Suprapubic skin (tissue), 4 donors: ENCODE results near the gene PCNX4. TPM values are rescaled to one million over a fixed set of nuclear protein-coding genes. Genes with fewer than 3 reads are reported as not detected.

Source experiments
- DNase-seq, 2 donors: peaks; one replicate each; pipeline ENCODE4 v3.0.0-alpha.2; 2019; ENCODE audit warnings: low spot score in 2 of 2
- H3K27ac ChIP-seq: fragments of 200-600 bp; sonication (generic); one replicate; pipeline ENCODE4 v1.5.1; 2019
- H3K27me3 ChIP-seq: fragments of 200-600 bp; sonication (generic); one replicate; pipeline ENCODE4 v1.5.1; 2019
- H3K36me3 ChIP-seq: fragments of 200-600 bp; sonication (generic); one replicate; pipeline ENCODE4 v1.5.1; 2019
- H3K4me1 ChIP-seq: fragments of 200-600 bp; sonication (generic); one replicate; pipeline ENCODE4 v1.5.1; 2019
- H3K4me3 ChIP-seq: fragments of 200-600 bp; sonication (generic); one replicate; pipeline ENCODE4 v1.5.1; 2019; ENCODE audit warnings: mild to moderate bottlenecking
- H3K9me3 ChIP-seq: fragments of 200-600 bp; sonication (generic); one replicate; pipeline ENCODE4 v1.5.1; 2019
- EP300 ChIP-seq: sonication (generic); formaldehyde crosslinking; IDR thresholded peaks from one replicate; pipeline ENCODE4 v1.6.1; 2017; ENCODE audit warnings: antibody characterized with exemption
- POLR2A ChIP-seq, 2 donors: fragments of 450-650 bp; IDR thresholded peaks; one replicate each; pipeline ENCODE4 v1.6.1; 2017; ENCODE audit warnings: antibody characterized with exemption in 2 of 2, mild to moderate bottlenecking in 2 of 2, moderate library complexity in 2 of 2
- POLR2AphosphoS5 ChIP-seq, 3 donors: sonication (generic); formaldehyde crosslinking; IDR thresholded peaks; one replicate each; pipeline ENCODE4 v1.6.1; 2017; ENCODE audit warnings: antibody characterized with exemption in 3 of 3
- WGBS: methylation state at CpG from one replicate; pipeline ENCODE4 v1.1.5; 2018; 5-methylcytosine and 5-hydroxymethylcytosine counted together
- total RNA-seq, 4 donors: library from RNA; depleted of rRNA; stranded (reverse); fragments of >200 nt; gene quantifications; one replicate each; pipeline ENCODE4 v1.1.0, GENCODE V29; 2016
- TF ChIP-seq, protein P1 (sequence below), 2 donors: fragments of 200-600 bp in 1 of 2; fragments of 450-650 bp in 1 of 2; sonication (generic) in 1 of 2; IDR thresholded peaks; one replicate each; pipeline ENCODE4 v1.5.1; 2016 to 2019; ENCODE audit warnings: antibody characterized with exemption in 2 of 2, mild to moderate bottlenecking in 1 of 2, moderate library complexity in 1 of 2

Gene PCNX4
- total RNA-seq, 4 donors from 2014 or later, result 26.5 to 56.3 (median 42.5) TPM

DNA sequence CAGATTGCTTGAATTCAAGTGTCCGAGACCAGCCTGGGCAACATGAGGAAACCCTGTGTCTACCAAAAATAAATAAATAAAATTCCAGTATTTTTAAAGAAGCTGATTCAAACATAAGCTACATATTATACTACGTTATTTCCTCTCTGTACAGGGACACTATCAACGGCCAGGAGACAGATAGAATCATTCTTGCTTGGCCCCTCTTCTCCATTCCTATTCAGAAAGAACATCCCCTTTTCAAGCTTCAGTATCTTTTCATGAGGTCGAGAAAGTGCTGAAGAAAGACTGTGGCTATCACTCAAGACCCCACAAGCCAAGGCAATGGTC is 73.8 kb downstream of the PCNX4 start:
- no peak for DNase-seq
- no peaks in the 10 kb centered on the region for H3K27me3 ChIP-seq
- TF ChIP-seq, protein P1, sequence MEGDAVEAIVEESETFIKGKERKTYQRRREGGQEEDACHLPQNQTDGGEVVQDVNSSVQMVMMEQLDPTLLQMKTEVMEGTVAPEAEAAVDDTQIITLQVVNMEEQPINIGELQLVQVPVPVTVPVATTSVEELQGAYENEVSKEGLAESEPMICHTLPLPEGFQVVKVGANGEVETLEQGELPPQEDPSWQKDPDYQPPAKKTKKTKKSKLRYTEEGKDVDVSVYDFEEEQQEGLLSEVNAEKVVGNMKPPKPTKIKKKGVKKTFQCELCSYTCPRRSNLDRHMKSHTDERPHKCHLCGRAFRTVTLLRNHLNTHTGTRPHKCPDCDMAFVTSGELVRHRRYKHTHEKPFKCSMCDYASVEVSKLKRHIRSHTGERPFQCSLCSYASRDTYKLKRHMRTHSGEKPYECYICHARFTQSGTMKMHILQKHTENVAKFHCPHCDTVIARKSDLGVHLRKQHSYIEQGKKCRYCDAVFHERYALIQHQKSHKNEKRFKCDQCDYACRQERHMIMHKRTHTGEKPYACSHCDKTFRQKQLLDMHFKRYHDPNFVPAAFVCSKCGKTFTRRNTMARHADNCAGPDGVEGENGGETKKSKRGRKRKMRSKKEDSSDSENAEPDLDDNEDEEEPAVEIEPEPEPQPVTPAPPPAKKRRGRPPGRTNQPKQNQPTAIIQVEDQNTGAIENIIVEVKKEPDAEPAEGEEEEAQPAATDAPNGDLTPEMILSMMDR (IDR thresholded peaks at IDR 0.05), result no peak
- TF ChIP-seq POLR2A (IDR thresholded peaks at IDR 0.05) (no peak), POLR2AphosphoS5 (IDR thresholded peaks at IDR 0.05) (no peak), EP300 (no peak)
- WGBS, result 7% methylated on average over 4 of the region's 4 CpGs
- H3K4me3 ChIP-seq, result peak overlapping the region; percentile 69
- H3K27ac ChIP-seq, result peak overlapping the region; percentile 46
- peaks cover 19% of the 10 kb centered on the region for H3K4me1 ChIP-seq
- H3K36me3 ChIP-seq, result no peaks in the 10 kb centered on the region
- no peaks in the 10 kb centered on the region for H3K9me3 ChIP-seq

DNA sequence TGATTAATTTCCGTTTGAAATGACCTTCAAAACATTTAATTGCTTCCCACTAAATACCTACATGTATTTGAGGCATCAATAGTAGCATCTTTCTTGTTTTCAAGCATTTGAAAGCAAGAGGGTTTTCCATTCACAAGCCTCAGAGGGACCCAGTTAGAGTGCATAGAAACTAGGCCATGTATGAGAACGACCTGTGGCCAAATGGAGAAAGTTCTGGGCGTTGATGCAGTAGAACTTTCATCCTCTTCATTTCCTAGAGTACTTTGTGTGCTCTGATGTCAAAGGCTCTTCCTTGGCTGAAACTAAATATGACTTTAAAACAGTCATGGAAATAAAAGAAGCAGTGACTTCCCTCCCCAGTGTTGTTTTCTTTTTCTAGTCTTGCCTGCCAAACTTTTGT is 74.4 kb downstream of the PCNX4 start:
- no peak overlapping the region for H3K4me3 ChIP-seq
- H3K27ac ChIP-seq, result peak overlapping the region; percentile 46

DNA sequence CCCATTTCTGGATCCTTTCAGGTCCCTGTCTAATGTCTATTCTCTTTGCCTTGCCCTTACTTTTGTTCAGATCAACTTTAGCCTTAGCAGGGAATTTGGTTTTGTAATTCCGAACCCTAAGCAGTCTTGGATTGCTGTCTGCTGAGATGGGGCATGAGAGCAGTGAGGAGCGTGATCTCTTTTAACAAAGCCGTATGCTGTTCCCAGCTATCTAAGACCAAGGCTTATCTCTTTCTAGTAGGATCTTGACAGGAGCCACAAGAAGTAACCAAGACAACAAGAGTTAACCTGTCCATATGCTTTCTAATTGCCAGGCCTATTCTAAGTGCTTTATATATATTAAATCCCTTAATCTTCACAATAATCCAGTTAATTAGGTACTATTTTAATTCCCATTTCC is 78.0 kb downstream of the PCNX4 start:
- no peak overlapping the region for H3K27ac ChIP-seq
- 95% methylated on average over 3 of the region's 3 CpGs for WGBS
- H3K9me3 ChIP-seq, result no peaks in the 10 kb centered on the region
- no peak for DNase-seq
- TF ChIP-seq POLR2AphosphoS5 (IDR thresholded peaks at IDR 0.05) (no peak), EP300 (no peak), POLR2A (IDR thresholded peaks at IDR 0.05) (no peak)
- TF ChIP-seq, protein P1 (IDR thresholded peaks at IDR 0.05), result no peak
- H3K4me3 ChIP-seq, result no peak overlapping the region
- H3K27me3 ChIP-seq, result no peaks in the 10 kb centered on the region
- peaks cover 7% of the 10 kb centered on the region for H3K4me1 ChIP-seq
- no peaks in the 10 kb centered on the region for H3K36me3 ChIP-seq

More for the DNA sequence above, 74.4 kb downstream of the PCNX4 start:
- 53% methylated on average over 3 of the region's 3 CpGs for WGBS
- Histone ChIP-seq H3K4me1 (peaks cover 19% of the 10 kb centered on the region), H3K36me3 (no peaks in the 10 kb centered on the region), H3K27me3 (no peaks in the 10 kb centered on the region), H3K9me3 (no peaks in the 10 kb centered on the region)
- DNase-seq, result no peak
- TF ChIP-seq, protein P1 (IDR thresholded peaks at IDR 0.05), result no peak
- TF ChIP-seq POLR2AphosphoS5 (IDR thresholded peaks at IDR 0.05), result no peak
- no peak for TF ChIP-seq POLR2A (IDR thresholded peaks at IDR 0.05)
- TF ChIP-seq EP300, result no peak

DNA sequence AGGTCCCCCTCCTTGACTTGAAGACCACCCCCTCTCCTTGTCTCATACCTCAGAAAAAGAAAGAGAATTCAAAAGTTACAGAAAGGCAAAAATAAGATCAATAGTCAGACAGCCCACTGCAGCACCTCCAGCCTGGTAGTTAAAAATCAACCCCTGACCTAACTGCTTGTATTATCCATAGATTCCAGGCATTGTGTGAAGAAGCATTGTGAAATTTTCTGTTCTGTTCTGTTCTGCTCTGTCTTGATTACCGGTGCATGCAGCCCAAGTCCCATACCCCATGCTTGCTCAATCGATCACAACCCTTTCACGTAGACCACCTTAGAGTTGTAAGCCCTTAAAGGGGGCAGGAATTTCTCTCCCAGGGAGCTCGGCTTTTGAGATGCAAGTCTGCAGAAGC is 79.2 kb downstream of the PCNX4 start:
- no peak for DNase-seq
- Histone ChIP-seq H3K27ac (no peak overlapping the region), H3K9me3 (no peaks in the 10 kb centered on the region), H3K27me3 (no peaks in the 10 kb centered on the region), H3K36me3 (no peaks in the 10 kb centered on the region), H3K4me1 (peaks cover 2% of the 10 kb centered on the region), H3K4me3 (no peak overlapping the region)
- 96% methylated on average over 4 of the region's 4 CpGs for WGBS
- no peak for TF ChIP-seq EP300
- TF ChIP-seq, protein P1 (IDR thresholded peaks at IDR 0.05), result no peak
- TF ChIP-seq POLR2A (IDR thresholded peaks at IDR 0.05), result no peak
- no peak for TF ChIP-seq POLR2AphosphoS5 (IDR thresholded peaks at IDR 0.05)

DNA sequence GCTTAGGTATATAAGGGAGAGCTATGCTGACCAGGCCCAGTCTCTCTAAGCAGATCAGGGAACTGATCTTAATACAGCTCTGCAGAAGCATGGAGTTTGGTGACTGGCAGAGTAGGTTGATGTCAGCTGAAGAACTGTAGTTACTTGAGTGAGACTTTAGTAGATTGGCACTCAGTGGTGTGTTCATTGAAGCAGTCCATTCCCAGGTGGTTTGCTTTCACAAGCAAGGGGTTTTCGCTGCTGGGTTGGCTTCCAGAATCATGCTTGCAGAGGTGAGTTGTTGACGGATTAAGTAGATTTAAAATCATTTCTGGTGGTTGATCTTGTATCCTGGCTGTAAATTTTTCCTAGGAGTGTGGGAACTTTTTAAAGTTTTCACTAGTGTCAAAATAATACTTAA is 80.0 kb downstream of the PCNX4 start:
- H3K27ac ChIP-seq, result no peak overlapping the region
- H3K4me3 ChIP-seq, result no peak overlapping the region
- WGBS, result 95% methylated on average over 2 of the region's 2 CpGs
- H3K36me3 ChIP-seq, result no peaks in the 10 kb centered on the region
- DNase-seq, result no peak
- no peak for TF ChIP-seq EP300
- no peak for TF ChIP-seq POLR2A (IDR thresholded peaks at IDR 0.05)
- TF ChIP-seq POLR2AphosphoS5 (IDR thresholded peaks at IDR 0.05), result no peak
- TF ChIP-seq, protein P1 (IDR thresholded peaks at IDR 0.05), result no peak
- no peaks in the 10 kb centered on the region for H3K9me3 ChIP-seq
- H3K4me1 ChIP-seq, result no peaks in the 10 kb centered on the region
- H3K27me3 ChIP-seq, result no peaks in the 10 kb centered on the region
